ENCODE measurements around the gene DCANP1. TPM values are rescaled to one million over a fixed set of nuclear protein-coding genes. Genes with fewer than 3 reads are reported as not detected.

The DCANP1 gene
- total and polyA plus RNA-seq, 9 of the 15 experiments (the other 6 are each of a cell fraction or from before 2014, with no cell fraction given) = not detected

DNA sequence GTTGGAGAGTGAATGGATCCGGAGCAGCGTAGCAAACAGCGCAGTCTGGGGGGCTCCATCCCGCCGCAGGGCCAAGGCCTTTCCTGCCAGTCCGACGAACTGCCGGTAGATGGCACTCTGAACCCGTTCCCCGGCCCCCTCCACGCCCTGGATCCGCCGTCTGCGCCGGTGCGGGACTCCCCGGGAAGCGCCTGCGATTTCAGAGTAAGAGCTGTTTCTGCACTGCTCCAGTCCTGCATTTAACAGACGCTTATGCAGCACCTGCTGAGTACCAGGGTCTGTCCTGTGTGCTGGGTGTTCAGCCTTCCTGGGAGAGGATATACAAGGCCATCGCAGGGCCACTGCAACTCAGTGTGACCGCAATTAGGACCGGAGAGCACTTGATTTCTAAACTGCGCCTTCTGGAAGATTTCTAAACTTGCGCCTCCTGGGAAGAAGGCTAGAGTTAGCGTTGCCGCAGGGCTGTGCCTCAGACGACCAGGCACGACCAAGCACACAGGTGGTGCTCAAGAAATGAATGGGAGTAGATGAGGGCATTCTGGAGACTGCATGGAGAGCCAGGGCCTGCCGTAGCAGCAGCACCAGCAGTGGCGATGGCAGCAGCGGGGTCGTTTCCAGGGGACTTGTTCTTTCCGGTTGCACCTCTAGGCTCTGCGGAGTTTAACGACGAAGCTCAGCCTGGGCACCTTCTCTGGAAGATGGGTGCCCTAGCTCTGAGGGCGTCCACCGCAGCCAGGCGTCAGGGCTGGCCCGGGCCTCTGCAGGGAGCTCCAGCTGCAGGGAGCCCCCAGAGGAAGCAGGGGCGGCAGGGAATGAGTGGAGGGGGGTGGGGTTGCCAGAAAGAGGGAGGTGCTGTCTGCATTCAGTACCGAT lies 19.3 kb upstream of the DCANP1 start (continued):
- TF ChIP-seq ETV1 (tag; conservative IDR thresholded peaks at IDR 0.05; ENCODE audit: low read depth) (no peak), NFXL1 (CRISPR knock-in tag; IDR thresholded peaks at IDR 0.05) (no peak), CSDE1 (IDR thresholded peaks at IDR 0.05) (no peak), KLF10 (CRISPR knock-in tag; IDR thresholded peaks at IDR 0.05) (no peak), ZFP1 (CRISPR knock-in tag; IDR thresholded peaks at IDR 0.05) (no peak), MCM3 (IDR thresholded peaks at IDR 0.05) (no peak), MYC (IDR thresholded peaks at IDR 0.05; ENCODE audit: low read depth, low read length) (no peak), MYC (CRISPR knock-in tag; IDR thresholded peaks at IDR 0.05; ENCODE audit: borderline replicate concordance, low read depth) (no peak)
- TF ChIP-seq, protein P1, sequence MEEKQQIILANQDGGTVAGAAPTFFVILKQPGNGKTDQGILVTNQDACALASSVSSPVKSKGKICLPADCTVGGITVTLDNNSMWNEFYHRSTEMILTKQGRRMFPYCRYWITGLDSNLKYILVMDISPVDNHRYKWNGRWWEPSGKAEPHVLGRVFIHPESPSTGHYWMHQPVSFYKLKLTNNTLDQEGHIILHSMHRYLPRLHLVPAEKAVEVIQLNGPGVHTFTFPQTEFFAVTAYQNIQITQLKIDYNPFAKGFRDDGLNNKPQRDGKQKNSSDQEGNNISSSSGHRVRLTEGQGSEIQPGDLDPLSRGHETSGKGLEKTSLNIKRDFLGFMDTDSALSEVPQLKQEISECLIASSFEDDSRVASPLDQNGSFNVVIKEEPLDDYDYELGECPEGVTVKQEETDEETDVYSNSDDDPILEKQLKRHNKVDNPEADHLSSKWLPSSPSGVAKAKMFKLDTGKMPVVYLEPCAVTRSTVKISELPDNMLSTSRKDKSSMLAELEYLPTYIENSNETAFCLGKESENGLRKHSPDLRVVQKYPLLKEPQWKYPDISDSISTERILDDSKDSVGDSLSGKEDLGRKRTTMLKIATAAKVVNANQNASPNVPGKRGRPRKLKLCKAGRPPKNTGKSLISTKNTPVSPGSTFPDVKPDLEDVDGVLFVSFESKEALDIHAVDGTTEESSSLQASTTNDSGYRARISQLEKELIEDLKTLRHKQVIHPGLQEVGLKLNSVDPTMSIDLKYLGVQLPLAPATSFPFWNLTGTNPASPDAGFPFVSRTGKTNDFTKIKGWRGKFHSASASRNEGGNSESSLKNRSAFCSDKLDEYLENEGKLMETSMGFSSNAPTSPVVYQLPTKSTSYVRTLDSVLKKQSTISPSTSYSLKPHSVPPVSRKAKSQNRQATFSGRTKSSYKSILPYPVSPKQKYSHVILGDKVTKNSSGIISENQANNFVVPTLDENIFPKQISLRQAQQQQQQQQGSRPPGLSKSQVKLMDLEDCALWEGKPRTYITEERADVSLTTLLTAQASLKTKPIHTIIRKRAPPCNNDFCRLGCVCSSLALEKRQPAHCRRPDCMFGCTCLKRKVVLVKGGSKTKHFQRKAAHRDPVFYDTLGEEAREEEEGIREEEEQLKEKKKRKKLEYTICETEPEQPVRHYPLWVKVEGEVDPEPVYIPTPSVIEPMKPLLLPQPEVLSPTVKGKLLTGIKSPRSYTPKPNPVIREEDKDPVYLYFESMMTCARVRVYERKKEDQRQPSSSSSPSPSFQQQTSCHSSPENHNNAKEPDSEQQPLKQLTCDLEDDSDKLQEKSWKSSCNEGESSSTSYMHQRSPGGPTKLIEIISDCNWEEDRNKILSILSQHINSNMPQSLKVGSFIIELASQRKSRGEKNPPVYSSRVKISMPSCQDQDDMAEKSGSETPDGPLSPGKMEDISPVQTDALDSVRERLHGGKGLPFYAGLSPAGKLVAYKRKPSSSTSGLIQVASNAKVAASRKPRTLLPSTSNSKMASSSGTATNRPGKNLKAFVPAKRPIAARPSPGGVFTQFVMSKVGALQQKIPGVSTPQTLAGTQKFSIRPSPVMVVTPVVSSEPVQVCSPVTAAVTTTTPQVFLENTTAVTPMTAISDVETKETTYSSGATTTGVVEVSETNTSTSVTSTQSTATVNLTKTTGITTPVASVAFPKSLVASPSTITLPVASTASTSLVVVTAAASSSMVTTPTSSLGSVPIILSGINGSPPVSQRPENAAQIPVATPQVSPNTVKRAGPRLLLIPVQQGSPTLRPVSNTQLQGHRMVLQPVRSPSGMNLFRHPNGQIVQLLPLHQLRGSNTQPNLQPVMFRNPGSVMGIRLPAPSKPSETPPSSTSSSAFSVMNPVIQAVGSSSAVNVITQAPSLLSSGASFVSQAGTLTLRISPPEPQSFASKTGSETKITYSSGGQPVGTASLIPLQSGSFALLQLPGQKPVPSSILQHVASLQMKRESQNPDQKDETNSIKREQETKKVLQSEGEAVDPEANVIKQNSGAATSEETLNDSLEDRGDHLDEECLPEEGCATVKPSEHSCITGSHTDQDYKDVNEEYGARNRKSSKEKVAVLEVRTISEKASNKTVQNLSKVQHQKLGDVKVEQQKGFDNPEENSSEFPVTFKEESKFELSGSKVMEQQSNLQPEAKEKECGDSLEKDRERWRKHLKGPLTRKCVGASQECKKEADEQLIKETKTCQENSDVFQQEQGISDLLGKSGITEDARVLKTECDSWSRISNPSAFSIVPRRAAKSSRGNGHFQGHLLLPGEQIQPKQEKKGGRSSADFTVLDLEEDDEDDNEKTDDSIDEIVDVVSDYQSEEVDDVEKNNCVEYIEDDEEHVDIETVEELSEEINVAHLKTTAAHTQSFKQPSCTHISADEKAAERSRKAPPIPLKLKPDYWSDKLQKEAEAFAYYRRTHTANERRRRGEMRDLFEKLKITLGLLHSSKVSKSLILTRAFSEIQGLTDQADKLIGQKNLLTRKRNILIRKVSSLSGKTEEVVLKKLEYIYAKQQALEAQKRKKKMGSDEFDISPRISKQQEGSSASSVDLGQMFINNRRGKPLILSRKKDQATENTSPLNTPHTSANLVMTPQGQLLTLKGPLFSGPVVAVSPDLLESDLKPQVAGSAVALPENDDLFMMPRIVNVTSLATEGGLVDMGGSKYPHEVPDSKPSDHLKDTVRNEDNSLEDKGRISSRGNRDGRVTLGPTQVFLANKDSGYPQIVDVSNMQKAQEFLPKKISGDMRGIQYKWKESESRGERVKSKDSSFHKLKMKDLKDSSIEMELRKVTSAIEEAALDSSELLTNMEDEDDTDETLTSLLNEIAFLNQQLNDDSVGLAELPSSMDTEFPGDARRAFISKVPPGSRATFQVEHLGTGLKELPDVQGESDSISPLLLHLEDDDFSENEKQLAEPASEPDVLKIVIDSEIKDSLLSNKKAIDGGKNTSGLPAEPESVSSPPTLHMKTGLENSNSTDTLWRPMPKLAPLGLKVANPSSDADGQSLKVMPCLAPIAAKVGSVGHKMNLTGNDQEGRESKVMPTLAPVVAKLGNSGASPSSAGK (IDR thresholded peaks at IDR 0.05) = no peak
- TF ChIP-seq, protein P2, sequence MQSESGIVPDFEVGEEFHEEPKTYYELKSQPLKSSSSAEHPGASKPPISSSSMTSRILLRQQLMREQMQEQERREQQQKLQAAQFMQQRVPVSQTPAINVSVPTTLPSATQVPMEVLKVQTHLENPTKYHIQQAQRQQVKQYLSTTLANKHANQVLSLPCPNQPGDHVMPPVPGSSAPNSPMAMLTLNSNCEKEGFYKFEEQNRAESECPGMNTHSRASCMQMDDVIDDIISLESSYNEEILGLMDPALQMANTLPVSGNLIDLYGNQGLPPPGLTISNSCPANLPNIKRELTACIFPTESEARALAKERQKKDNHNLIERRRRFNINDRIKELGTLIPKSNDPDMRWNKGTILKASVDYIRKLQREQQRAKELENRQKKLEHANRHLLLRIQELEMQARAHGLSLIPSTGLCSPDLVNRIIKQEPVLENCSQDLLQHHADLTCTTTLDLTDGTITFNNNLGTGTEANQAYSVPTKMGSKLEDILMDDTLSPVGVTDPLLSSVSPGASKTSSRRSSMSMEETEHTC (IDR thresholded peaks at IDR 0.05) = no peak
- TF ChIP-seq, protein P3, sequence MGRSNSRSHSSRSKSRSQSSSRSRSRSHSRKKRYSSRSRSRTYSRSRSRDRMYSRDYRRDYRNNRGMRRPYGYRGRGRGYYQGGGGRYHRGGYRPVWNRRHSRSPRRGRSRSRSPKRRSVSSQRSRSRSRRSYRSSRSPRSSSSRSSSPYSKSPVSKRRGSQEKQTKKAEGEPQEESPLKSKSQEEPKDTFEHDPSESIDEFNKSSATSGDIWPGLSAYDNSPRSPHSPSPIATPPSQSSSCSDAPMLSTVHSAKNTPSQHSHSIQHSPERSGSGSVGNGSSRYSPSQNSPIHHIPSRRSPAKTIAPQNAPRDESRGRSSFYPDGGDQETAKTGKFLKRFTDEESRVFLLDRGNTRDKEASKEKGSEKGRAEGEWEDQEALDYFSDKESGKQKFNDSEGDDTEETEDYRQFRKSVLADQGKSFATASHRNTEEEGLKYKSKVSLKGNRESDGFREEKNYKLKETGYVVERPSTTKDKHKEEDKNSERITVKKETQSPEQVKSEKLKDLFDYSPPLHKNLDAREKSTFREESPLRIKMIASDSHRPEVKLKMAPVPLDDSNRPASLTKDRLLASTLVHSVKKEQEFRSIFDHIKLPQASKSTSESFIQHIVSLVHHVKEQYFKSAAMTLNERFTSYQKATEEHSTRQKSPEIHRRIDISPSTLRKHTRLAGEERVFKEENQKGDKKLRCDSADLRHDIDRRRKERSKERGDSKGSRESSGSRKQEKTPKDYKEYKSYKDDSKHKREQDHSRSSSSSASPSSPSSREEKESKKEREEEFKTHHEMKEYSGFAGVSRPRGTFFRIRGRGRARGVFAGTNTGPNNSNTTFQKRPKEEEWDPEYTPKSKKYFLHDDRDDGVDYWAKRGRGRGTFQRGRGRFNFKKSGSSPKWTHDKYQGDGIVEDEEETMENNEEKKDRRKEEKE (IDR thresholded peaks at IDR 0.05; ENCODE audit: borderline replicate concordance in 1 of 2, control insufficient read depth in 1 of 2, low read depth in 2 of 2, low read length in 1 of 2) = no peak
